ENCODE results near the gene IYD.

- TF ChIP-seq POLR2AphosphoS5 (IDR thresholded peaks at IDR 0.05; ENCODE audit: low read depth, low read length), result no peak
- no peak for TF ChIP-seq TAF1 (IDR thresholded peaks at IDR 0.05; ENCODE audit: borderline replicate concordance, low read depth, low read length)
- TF ChIP-seq POLR2A (IDR thresholded peaks at IDR 0.05; ENCODE audit: low read depth, low read length), result no peak
These were observed 83.8 kb downstream of the IYD start for GRCh38 chr6:150452428-150453243.

Measured in GM12892 (cell line).